Panc1 (cell line): Measurements from ENCODE around the gene CMIP.

Experiments
- CTCF ChIP-seq: fragments of 450-650 bp; IDR thresholded peaks from 2 replicates; pipeline ENCODE4 v1.5.1; 2017; ENCODE audit warnings: mild to moderate bottlenecking
- SIN3A ChIP-seq: IDR thresholded peaks from 2 replicates; pipeline ENCODE4 v1.6.1; 2012; ENCODE audit warnings: low read depth, mild to moderate bottlenecking, low read length, moderate library complexity, borderline replicate concordance; ENCODE audit not compliant: insufficient read depth

DNA sequence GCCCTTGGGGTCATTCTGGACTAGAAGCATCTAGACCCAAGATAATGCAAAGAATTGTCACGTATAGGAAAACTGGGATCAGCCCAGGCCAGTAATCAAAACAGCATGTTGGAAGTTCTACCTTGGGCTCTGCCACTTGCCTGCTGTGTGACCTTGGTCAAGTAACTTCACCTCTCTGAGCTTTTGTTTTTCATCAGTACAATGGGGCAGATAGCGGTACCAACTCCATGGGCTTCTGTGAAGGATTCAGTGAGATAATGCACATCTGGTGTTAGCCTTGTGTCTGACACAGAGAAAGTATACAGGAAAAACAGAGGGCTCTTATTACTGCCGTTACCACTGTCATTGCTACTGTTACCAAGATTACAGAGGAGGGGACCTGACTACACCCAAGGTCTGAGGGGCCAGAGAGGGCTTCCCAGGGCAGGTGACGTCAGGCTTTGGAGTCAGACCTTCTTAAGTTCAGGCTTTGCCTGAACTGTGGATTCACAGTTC lies 24.6 kb downstream of the CMIP start:
- TF ChIP-seq CTCF (no peak), SIN3A (no peak)
